GM23338 (cell line): Measurements from ENCODE around the gene KRT12. TPM values are rescaled to one million over a fixed set of nuclear protein-coding genes. Genes with fewer than 3 reads are reported as not detected.

Source experiments
- ATAC-seq: fragments of 200-7000 bp; cut with Tn5 transposase; 3 replicates; pipeline ENCODE4 v1.9.1; 2020
- DNase-seq: peaks from one replicate; pipeline ENCODE4 v3.0.0-alpha.2; 2015; ENCODE audit warnings: low spot score
- H2AFZ ChIP-seq: fragments of 200-600 bp; sonication (generic); 2 replicates; pipeline ENCODE4 v1.8.0; 2016; ENCODE audit warnings: antibody characterized with exemption, mild to moderate bottlenecking, moderate library complexity
- H3F3A ChIP-seq: fragments of 200-600 bp; sonication (generic); replicated peaks from 2 replicates; pipeline ENCODE4 v1.8.0; 2017; ENCODE audit warnings: antibody characterized with exemption, mixed run types, low read depth
- H3K27ac ChIP-seq: fragments of 200-600 bp; sonication (generic); 2 replicates; pipeline ENCODE4 v1.6.1; 2016; ENCODE audit warnings: low read depth
- H3K27me3 ChIP-seq: fragments of 200-600 bp; sonication (generic); 2 replicates; pipeline ENCODE4 v1.8.0; 2016; ENCODE audit warnings: mild to moderate bottlenecking, mixed run types, moderate library complexity; ENCODE audit not compliant: insufficient read depth
- H3K36me3 ChIP-seq: fragments of 200-600 bp; sonication (generic); 2 replicates; pipeline ENCODE4 v1.8.0; 2016; ENCODE audit warnings: mild to moderate bottlenecking; ENCODE audit not compliant: insufficient read depth
- H3K4me1 ChIP-seq: fragments of 200-600 bp; sonication (generic); 2 replicates; pipeline ENCODE4 v1.8.0; 2016; ENCODE audit warnings: mild to moderate bottlenecking, moderate library complexity; ENCODE audit not compliant: insufficient read depth
- H3K4me2 ChIP-seq: fragments of 200-600 bp; sonication (generic); 2 replicates; pipeline ENCODE4 v1.7.1; 2017; ENCODE audit warnings: mixed run types
- H3K4me3 ChIP-seq: fragments of 200-600 bp; sonication (generic); 2 replicates; pipeline ENCODE4 v1.6.1; 2016; ENCODE audit warnings: mixed run types
- H3K79me2 ChIP-seq: fragments of 200-600 bp; sonication (generic); replicated peaks from 2 replicates; pipeline ENCODE4 v1.8.0; 2017; ENCODE audit warnings: mild to moderate bottlenecking; ENCODE audit not compliant: insufficient read depth
- H3K9me2 ChIP-seq: fragments of 200-600 bp; sonication (generic); 2 replicates; pipeline ENCODE4 v1.8.0; 2017; ENCODE audit not compliant: insufficient read depth
- H4K20me1 ChIP-seq: fragments of 200-600 bp; sonication (generic); replicated peaks from 2 replicates; pipeline ENCODE4 v1.8.0; 2017; ENCODE audit warnings: mild to moderate bottlenecking; ENCODE audit not compliant: insufficient read depth
- H3K27ac Mint-ChIP-seq: 2 replicates; pipeline ENCODE4 v1.8.0; 2020; ENCODE audit warnings: inconsistent platforms, mild to moderate bottlenecking, moderate library complexity, mixed read lengths
- H3K27me3 Mint-ChIP-seq: 3 replicates; pipeline ENCODE4 v1.8.0; 2022; ENCODE audit warnings: low read depth, mild to moderate bottlenecking, moderate library complexity, mixed read lengths, inconsistent platforms; ENCODE audit not compliant: insufficient read depth, poor library complexity
- H3K36me3 Mint-ChIP-seq: 3 replicates; pipeline ENCODE4 v1.8.0; 2021; ENCODE audit warnings: low read depth, mild to moderate bottlenecking, inconsistent platforms, moderate library complexity, mixed read lengths
- H3K4me1 Mint-ChIP-seq: 3 replicates; pipeline ENCODE4 v1.8.0; 2020; ENCODE audit warnings: mild to moderate bottlenecking, inconsistent platforms, mixed read lengths
- H3K4me3 Mint-ChIP-seq: 3 replicates; pipeline ENCODE4 v1.8.0; 2021; ENCODE audit warnings: moderate library complexity, mild to moderate bottlenecking, inconsistent platforms, mixed read lengths
- H3K9me3 Mint-ChIP-seq: 3 replicates; pipeline ENCODE4 v1.8.0; 2020; ENCODE audit warnings: moderate library complexity, mild to moderate bottlenecking, inconsistent platforms, mixed read lengths
- ETS1 ChIP-seq: IDR thresholded peaks from 2 replicates; pipeline ENCODE4 v1.6.1; 2016; ENCODE audit warnings: antibody characterized with exemption
- ZNF462 ChIP-seq: fragments of 250-450 bp; sonication (Bioruptor Pico); IDR thresholded peaks from 2 replicates; pipeline ENCODE4 v1.5.0; 2020; ENCODE audit warnings: mild to moderate bottlenecking, moderate library complexity
- polyA plus RNA-seq: library from polyadenylated mRNA; unstranded; fragments of >200 nt; fragmentation: Nextera tagmentation; extraction: Ambion mirVana; gene quantifications from 2 replicates; pipeline ENCODE4 v1.2.1, GENCODE V29; 2016
- total RNA-seq: library from RNA; depleted of rRNA; stranded (reverse); fragments of >200 nt; shearing (Covaris generic); gene quantifications from 2 replicates; pipeline ENCODE4 v1.2.3, GENCODE V29; 2014
- TF ChIP-seq, protein P1 (sequence below), 2 experiments: fragments of 200-600 bp in 1 of 2; sonication (generic) in 1 of 2; conservative IDR thresholded peaks; 2 replicates each; pipeline versions ENCODE4 v1.5.1 to v1.6.1; 2016 to 2017; ENCODE audit warnings: antibody characterized with exemption in 2 of 2, low read depth in 2 of 2, mild to moderate bottlenecking in 2 of 2, moderate library complexity in 1 of 2

The KRT12 gene
- total and polyA plus RNA-seq, 2 experiments from 2014 or later: not detected

- Histone ChIP-seq H3K9me2 (no peaks in the 10 kb centered on the region), H3K27me3 (no peaks in the 10 kb centered on the region), H3K79me2 (no peaks in the 10 kb centered on the region), H3K4me2 (no peak overlapping the region), H3K4me1 (no peaks in the 10 kb centered on the region), H3K27ac (no peak overlapping the region), H3K36me3 (no peaks in the 10 kb centered on the region), H3F3A (no peaks in the 10 kb centered on the region), H2AFZ (no peak overlapping the region), H4K20me1 (no peaks in the 10 kb centered on the region), H3K4me3 (no peak overlapping the region)
- DNase-seq (no peak), ATAC-seq (no peak)
- Mint-ChIP-seq H3K36me3 (no peaks in the 10 kb centered on the region), H3K27me3 (no peaks in the 10 kb centered on the region), H3K4me3 (no peak overlapping the region), H3K4me1 (no peaks in the 10 kb centered on the region), H3K27ac (no peak overlapping the region), H3K9me3 (no peaks in the 10 kb centered on the region)
- no peak for TF ChIP-seq ZNF462 (CRISPR knock-in tag)
Measured at GRCh38 chr17:40886090-40886489, 19.1 kb upstream of the KRT12 start.

- Histone ChIP-seq H3K4me1 (no peaks in the 10 kb centered on the region), H3K4me2 (no peak within 1 kb of the TSS), H3K27me3 (no peaks in the 10 kb centered on the region), H4K20me1 (no peaks in the 10 kb centered on the region), H3K36me3 (no peaks in the 10 kb centered on the region), H3K4me3 (no peak within 1 kb of the TSS), H3K9me2 (no peaks in the 10 kb centered on the region), H3F3A (no peaks in the 10 kb centered on the region), H3K27ac (no peak within 1 kb of the TSS), H3K79me2 (no peaks in the 10 kb centered on the region), H2AFZ (peak within 1 kb of the TSS; percentile 70; the same call in 1 of the 2 replicates)
- Mint-ChIP-seq H3K36me3 (no peaks in the 10 kb centered on the region), H3K4me3 (no peak within 1 kb of the TSS), H3K4me1 (no peaks in the 10 kb centered on the region), H3K9me3 (no peaks in the 10 kb centered on the region), H3K27me3 (no peaks in the 10 kb centered on the region), H3K27ac (no peak within 1 kb of the TSS)
- no peak for TF ChIP-seq ETS1
- TF ChIP-seq, protein P1, sequence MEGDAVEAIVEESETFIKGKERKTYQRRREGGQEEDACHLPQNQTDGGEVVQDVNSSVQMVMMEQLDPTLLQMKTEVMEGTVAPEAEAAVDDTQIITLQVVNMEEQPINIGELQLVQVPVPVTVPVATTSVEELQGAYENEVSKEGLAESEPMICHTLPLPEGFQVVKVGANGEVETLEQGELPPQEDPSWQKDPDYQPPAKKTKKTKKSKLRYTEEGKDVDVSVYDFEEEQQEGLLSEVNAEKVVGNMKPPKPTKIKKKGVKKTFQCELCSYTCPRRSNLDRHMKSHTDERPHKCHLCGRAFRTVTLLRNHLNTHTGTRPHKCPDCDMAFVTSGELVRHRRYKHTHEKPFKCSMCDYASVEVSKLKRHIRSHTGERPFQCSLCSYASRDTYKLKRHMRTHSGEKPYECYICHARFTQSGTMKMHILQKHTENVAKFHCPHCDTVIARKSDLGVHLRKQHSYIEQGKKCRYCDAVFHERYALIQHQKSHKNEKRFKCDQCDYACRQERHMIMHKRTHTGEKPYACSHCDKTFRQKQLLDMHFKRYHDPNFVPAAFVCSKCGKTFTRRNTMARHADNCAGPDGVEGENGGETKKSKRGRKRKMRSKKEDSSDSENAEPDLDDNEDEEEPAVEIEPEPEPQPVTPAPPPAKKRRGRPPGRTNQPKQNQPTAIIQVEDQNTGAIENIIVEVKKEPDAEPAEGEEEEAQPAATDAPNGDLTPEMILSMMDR (conservative IDR thresholded peaks at IDR 0.05; ENCODE audit: low read depth in 2 of 2): peak in 1 of 2 experiments; percentile 34; a peak in 1 of 4 replicates
- ATAC-seq: no peak; the same call in 2 of the 3 replicates
- DNase-seq: peak; percentile 63
Measured at GRCh38 chr17:40884708-40885512, 17.9 kb upstream of the KRT12 start, which contains the start of gene KRT20. Gene KRT20 (minus strand): TSS chr17:40885242. CDS start chr17:40885185, 57 bp downstream.
